Glutamatergic neuron (in vitro differentiated cells): ENCODE measurements around the gene GPC6. TPM values are rescaled to one million over a fixed set of nuclear protein-coding genes. Genes with fewer than 3 reads are reported as not detected.

Source experiments
- DNase-seq: peaks from one replicate; pipeline ENCODE4 v3.0.0; 2022
- H3K27ac Mint-ChIP-seq: one replicate; pipeline ENCODE4 v1.8.0; 2020; ENCODE audit warnings: mild to moderate bottlenecking, mixed read lengths, inconsistent platforms; ENCODE audit not compliant: unreplicated experiment
- H3K27me3 Mint-ChIP-seq: one replicate; pipeline ENCODE4 v1.8.0; 2020; ENCODE audit warnings: mild to moderate bottlenecking, moderate library complexity, mixed read lengths, inconsistent platforms; ENCODE audit not compliant: unreplicated experiment
- H3K36me3 Mint-ChIP-seq: one replicate; pipeline ENCODE4 v1.8.0; 2020; ENCODE audit warnings: mild to moderate bottlenecking, mixed read lengths, inconsistent platforms; ENCODE audit not compliant: unreplicated experiment
- H3K4me1 Mint-ChIP-seq: one replicate; pipeline ENCODE4 v1.8.0; 2020; ENCODE audit warnings: mild to moderate bottlenecking, low read depth, mixed read lengths, inconsistent platforms; ENCODE audit not compliant: unreplicated experiment
- H3K4me3 Mint-ChIP-seq: one replicate; pipeline ENCODE4 v1.8.0; 2020; ENCODE audit warnings: mild to moderate bottlenecking, mixed read lengths, inconsistent platforms; ENCODE audit not compliant: unreplicated experiment
- H3K9me3 Mint-ChIP-seq: one replicate; pipeline ENCODE4 v1.8.0; 2020; ENCODE audit warnings: mild to moderate bottlenecking, moderate library complexity, mixed read lengths, inconsistent platforms; ENCODE audit not compliant: unreplicated experiment
- total RNA-seq: library from RNA; stranded (reverse); fragmentation: NEBNext Ultra II Directional; extraction: Animal tissue kit (Norgen Biotek cat#: 25700); gene quantifications from one replicate; pipeline ENCODE4 v1.2.1, GENCODE V29; 2021; ENCODE audit not compliant: unreplicated experiment
- TF ChIP-seq, protein P1 (sequence below): fragments of 200-600 bp; sonication (generic); IDR thresholded peaks from one replicate; pipeline ENCODE4 v1.5.0; 2021; ENCODE audit not compliant: partially characterized antibody, unreplicated experiment

GPC6 gene
- total RNA-seq, 1 donor from 2014 or later, result 11.8 TPM

DNA sequence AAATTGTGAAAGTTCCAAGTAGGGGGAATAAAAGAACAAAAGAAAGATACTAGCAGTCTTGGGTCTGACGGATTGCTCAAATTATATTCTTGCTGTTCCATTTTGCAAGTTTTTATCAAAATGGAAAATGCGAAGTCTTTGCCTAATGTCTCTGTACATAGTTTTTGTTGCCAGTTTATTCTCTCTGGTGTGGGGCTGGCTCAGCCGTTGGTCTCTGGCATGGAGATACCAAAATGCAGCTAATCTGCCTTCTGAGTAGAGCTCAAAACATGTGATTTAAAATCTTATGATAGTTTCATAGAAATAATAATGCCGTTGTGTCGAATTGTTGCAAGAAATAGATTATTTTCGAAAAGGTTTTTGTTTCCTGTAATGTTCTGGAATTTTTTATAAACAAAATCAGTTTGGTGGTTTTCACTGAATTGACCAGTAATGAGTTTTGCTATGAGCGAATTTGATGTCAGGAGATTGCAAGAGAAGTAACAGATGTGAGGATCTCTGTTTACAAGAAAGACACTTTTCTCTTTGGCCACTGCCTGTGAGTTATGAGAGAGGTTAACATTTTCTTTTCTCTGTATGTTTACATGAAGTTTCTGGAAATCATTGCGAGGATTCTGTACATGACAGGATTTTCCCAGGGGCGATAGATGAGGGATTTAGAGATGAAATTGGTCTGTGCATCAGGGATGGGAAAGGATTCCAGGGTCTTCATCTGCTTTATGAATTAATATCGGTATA lies 1105.9 kb downstream of the GPC6 start:
- peaks cover 3% of the 10 kb centered on the region for H3K27me3 Mint-ChIP-seq
- H3K36me3 Mint-ChIP-seq, result no peaks in the 10 kb centered on the region
- no peak overlapping the region for H3K27ac Mint-ChIP-seq
- H3K4me3 Mint-ChIP-seq, result no peak overlapping the region
- no peak for DNase-seq
- peaks cover 24% of the 10 kb centered on the region for H3K4me1 Mint-ChIP-seq
- H3K9me3 Mint-ChIP-seq, result peaks cover 2% of the 10 kb centered on the region
- TF ChIP-seq, protein P1, sequence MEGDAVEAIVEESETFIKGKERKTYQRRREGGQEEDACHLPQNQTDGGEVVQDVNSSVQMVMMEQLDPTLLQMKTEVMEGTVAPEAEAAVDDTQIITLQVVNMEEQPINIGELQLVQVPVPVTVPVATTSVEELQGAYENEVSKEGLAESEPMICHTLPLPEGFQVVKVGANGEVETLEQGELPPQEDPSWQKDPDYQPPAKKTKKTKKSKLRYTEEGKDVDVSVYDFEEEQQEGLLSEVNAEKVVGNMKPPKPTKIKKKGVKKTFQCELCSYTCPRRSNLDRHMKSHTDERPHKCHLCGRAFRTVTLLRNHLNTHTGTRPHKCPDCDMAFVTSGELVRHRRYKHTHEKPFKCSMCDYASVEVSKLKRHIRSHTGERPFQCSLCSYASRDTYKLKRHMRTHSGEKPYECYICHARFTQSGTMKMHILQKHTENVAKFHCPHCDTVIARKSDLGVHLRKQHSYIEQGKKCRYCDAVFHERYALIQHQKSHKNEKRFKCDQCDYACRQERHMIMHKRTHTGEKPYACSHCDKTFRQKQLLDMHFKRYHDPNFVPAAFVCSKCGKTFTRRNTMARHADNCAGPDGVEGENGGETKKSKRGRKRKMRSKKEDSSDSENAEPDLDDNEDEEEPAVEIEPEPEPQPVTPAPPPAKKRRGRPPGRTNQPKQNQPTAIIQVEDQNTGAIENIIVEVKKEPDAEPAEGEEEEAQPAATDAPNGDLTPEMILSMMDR, result no peak

DNA sequence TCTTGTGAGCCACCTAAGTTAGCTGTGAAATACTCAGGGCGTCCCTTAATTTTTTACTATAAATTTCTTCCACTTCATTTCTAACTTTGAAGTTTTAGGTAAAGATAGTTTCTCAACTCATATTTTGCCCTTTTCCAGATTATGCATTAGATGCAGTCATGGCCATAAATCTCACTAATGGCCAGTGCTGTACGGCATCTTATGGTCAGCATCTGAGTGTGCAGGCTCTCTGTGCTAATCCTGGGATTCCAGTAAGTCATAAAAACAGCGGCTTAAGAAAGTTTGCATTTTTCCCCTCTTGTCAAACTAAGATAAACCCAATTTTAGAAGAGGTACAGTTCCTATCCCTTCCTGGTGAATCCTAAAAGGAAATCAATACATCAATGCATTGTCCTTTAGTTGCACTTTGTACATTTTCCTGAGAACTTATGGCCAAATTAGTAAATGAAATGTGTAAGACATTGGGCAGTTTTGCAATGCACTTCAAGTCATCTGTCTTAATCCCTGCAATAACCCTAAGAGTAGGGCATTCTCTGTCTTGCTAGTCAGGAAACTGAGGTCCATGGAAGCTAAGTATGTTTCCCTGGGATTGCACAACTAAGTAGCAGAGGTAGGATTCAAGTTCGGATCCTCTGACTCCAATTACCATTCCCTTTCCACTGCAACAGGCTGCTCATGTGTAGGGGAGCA lies 1106.7 kb downstream of the GPC6 start:
- no peak overlapping the region for H3K4me3 Mint-ChIP-seq
- TF ChIP-seq, protein P1, result no peak
- H3K4me1 Mint-ChIP-seq, result peaks cover 23% of the 10 kb centered on the region
- peaks cover 3% of the 10 kb centered on the region for H3K27me3 Mint-ChIP-seq
- no peak overlapping the region for H3K27ac Mint-ChIP-seq
- H3K36me3 Mint-ChIP-seq, result no peaks in the 10 kb centered on the region
- peaks cover 2% of the 10 kb centered on the region for H3K9me3 Mint-ChIP-seq
- DNase-seq, result no peak

- Mint-ChIP-seq H3K27ac (no peak overlapping the region), H3K27me3 (peaks cover 3% of the 10 kb centered on the region), H3K4me1 (peaks cover 14% of the 10 kb centered on the region), H3K36me3 (no peaks in the 10 kb centered on the region), H3K9me3 (peaks cover 5% of the 10 kb centered on the region), H3K4me3 (no peak overlapping the region)
- no peak for DNase-seq
- TF ChIP-seq, protein P1, result no peak
Measured at GRCh38 chr13:94335761-94336526, 1109.3 kb downstream of the GPC6 start.

- TF ChIP-seq, protein P1, result no peak
- peaks cover 5% of the 10 kb centered on the region for H3K4me1 Mint-ChIP-seq
Measured at GRCh38 chr13:94339116-94339687, 1112.6 kb downstream of the GPC6 start.

More at GRCh38 chr13:94339116-94339687, 1112.6 kb downstream of the GPC6 start:
- Mint-ChIP-seq H3K36me3 (peaks cover 3% of the 10 kb centered on the region), H3K27ac (no peak overlapping the region), H3K9me3 (peaks cover 4% of the 10 kb centered on the region), H3K4me3 (no peak overlapping the region), H3K27me3 (peaks cover 2% of the 10 kb centered on the region)
- no peak for DNase-seq
